NB4 (cell line): Measurements from ENCODE around the gene CHRDL1.

Experiments used
- DNase-seq: peaks from one replicate; pipeline ENCODE4 v3.0.0; 2010; ENCODE audit warnings: low read depth
- H3K4me3 ChIP-seq: one replicate; pipeline ENCODE4 v1.5.1; 2011; ENCODE audit warnings: mild to moderate bottlenecking, low read depth, low read length, moderate library complexity
- MYC ChIP-seq: IDR thresholded peaks from 2 replicates; pipeline ENCODE4 v1.6.1; 2011; ENCODE audit warnings: low read depth, low read length
- POLR2A ChIP-seq: IDR thresholded peaks from 2 replicates; pipeline ENCODE4 v1.6.1; 2011; ENCODE audit warnings: mild to moderate bottlenecking; ENCODE audit not compliant: insufficient read length; ENCODE audit errors: extremely low read depth
- TF ChIP-seq, protein P1 (sequence below): IDR thresholded peaks from one replicate; pipeline ENCODE4 v1.5.1; 2012; ENCODE audit warnings: low read depth, low read length
- TF ChIP-seq, protein P2 (sequence below): IDR thresholded peaks from 2 replicates; pipeline ENCODE4 v1.6.1; 2011; ENCODE audit warnings: low read depth, low read length

CHRDL1 gene

DNA sequence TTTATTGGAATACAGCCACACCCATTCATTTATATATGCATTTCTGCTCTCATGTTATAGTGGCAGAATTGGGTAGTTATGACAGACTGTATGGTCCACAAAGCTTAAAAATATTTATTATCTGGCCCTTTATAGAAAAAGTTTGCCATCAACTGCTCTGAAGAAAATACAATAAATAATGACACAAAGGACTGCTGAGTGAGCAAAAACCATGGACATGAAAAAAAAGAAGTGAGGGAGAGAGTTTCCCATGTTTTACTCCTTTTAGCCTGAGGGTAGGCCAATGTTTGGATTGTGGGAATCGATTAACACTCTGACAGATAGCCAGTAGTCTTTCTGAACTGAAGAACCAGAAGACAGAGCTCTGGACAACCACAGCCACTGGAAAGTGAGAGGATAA, 149.2 kb downstream of the CHRDL1 start:
- no peak for TF ChIP-seq MYC
- TF ChIP-seq, protein P1, sequence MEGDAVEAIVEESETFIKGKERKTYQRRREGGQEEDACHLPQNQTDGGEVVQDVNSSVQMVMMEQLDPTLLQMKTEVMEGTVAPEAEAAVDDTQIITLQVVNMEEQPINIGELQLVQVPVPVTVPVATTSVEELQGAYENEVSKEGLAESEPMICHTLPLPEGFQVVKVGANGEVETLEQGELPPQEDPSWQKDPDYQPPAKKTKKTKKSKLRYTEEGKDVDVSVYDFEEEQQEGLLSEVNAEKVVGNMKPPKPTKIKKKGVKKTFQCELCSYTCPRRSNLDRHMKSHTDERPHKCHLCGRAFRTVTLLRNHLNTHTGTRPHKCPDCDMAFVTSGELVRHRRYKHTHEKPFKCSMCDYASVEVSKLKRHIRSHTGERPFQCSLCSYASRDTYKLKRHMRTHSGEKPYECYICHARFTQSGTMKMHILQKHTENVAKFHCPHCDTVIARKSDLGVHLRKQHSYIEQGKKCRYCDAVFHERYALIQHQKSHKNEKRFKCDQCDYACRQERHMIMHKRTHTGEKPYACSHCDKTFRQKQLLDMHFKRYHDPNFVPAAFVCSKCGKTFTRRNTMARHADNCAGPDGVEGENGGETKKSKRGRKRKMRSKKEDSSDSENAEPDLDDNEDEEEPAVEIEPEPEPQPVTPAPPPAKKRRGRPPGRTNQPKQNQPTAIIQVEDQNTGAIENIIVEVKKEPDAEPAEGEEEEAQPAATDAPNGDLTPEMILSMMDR, result no peak
- TF ChIP-seq POLR2A, result no peak
- TF ChIP-seq, protein P2, sequence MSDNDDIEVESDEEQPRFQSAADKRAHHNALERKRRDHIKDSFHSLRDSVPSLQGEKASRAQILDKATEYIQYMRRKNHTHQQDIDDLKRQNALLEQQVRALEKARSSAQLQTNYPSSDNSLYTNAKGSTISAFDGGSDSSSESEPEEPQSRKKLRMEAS, result no peak
- no peak overlapping the region for H3K4me3 ChIP-seq
- no peak for DNase-seq
